ENCODE data around the gene RAB3GAP1.

Gene RAB3GAP1

GRCh38 chr2:135022952-135023880, 28.9 kb upstream of the RAB3GAP1 start (continued):
- no peak for TF ChIP-seq HIC1 (tag by site-specific recombination; IDR thresholded peaks at IDR 0.05)
- TF ChIP-seq HOXC10 (CRISPR knock-in tag; IDR thresholded peaks at IDR 0.05), result no peak
- TF ChIP-seq ZNF571 (tag by site-specific recombination; IDR thresholded peaks at IDR 0.05), result no peak
- no peak for TF ChIP-seq ZNF48 (tag by site-specific recombination; IDR thresholded peaks at IDR 0.05)

GRCh38 chr2:135023886-135024485, 28.1 kb upstream of the RAB3GAP1 start:
- Histone ChIP-seq H3K4me1 (ENCODE audit: control insufficient read depth, insufficient read depth, low read length) (no peaks in the 10 kb centered on the region), H3K36me3 (ENCODE audit: control insufficient read depth in 2 of 2, insufficient read depth in 1 of 2, low read length in 2 of 2) (no peaks in the 10 kb centered on the region), H3K9me3 (ENCODE audit: control insufficient read depth, insufficient read depth, low read depth, low read length) (no peaks in the 10 kb centered on the region), H3K4me3 (ENCODE audit: low read depth, low read length) (no peak overlapping the region), H3K27ac (ENCODE audit: extremely low read depth, low read depth, low read length) (no peak overlapping the region)
- ChIA-PET POLR2A (no interaction called here), CTCF (interaction anchor here (0.6 kb wide), 1 partner anchor 13 kb away, joined by 3 read pairs; no protein-coding TSS in a partner anchor)
- TF ChIP-seq, protein P1, sequence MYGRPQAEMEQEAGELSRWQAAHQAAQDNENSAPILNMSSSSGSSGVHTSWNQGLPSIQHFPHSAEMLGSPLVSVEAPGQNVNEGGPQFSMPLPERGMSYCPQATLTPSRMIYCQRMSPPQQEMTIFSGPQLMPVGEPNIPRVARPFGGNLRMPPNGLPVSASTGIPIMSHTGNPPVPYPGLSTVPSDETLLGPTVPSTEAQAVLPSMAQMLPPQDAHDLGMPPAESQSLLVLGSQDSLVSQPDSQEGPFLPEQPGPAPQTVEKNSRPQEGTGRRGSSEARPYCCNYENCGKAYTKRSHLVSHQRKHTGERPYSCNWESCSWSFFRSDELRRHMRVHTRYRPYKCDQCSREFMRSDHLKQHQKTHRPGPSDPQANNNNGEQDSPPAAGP (tag by site-specific recombination; IDR thresholded peaks at IDR 0.05), result no peak
- TF ChIP-seq ZNF561 (tag by site-specific recombination; IDR thresholded peaks at IDR 0.05; ENCODE audit: borderline replicate concordance), result no peak
- TF ChIP-seq ZNF596 (tag by site-specific recombination; IDR thresholded peaks at IDR 0.05), result no peak
- no peak for TF ChIP-seq ZNF24 (tag by site-specific recombination; IDR thresholded peaks at IDR 0.05)
- TF ChIP-seq ZNF548 (tag by site-specific recombination; IDR thresholded peaks at IDR 0.05), result no peak
- no peak for TF ChIP-seq ZSCAN18 (tag by site-specific recombination; IDR thresholded peaks at IDR 0.05)
- TF ChIP-seq ZNF26 (tag by site-specific recombination; IDR thresholded peaks at IDR 0.05), result no peak
- TF ChIP-seq, protein P2, sequence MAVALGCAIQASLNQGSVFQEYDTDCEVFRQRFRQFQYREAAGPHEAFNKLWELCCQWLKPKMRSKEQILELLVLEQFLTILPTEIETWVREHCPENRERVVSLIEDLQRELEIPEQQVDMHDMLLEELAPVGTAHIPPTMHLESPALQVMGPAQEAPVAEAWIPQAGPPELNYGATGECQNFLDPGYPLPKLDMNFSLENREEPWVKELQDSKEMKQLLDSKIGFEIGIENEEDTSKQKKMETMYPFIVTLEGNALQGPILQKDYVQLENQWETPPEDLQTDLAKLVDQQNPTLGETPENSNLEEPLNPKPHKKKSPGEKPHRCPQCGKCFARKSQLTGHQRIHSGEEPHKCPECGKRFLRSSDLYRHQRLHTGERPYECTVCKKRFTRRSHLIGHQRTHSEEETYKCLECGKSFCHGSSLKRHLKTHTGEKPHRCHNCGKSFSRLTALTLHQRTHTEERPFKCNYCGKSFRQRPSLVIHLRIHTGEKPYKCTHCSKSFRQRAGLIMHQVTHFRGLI (tag by site-specific recombination; IDR thresholded peaks at IDR 0.05), result no peak

DNA sequence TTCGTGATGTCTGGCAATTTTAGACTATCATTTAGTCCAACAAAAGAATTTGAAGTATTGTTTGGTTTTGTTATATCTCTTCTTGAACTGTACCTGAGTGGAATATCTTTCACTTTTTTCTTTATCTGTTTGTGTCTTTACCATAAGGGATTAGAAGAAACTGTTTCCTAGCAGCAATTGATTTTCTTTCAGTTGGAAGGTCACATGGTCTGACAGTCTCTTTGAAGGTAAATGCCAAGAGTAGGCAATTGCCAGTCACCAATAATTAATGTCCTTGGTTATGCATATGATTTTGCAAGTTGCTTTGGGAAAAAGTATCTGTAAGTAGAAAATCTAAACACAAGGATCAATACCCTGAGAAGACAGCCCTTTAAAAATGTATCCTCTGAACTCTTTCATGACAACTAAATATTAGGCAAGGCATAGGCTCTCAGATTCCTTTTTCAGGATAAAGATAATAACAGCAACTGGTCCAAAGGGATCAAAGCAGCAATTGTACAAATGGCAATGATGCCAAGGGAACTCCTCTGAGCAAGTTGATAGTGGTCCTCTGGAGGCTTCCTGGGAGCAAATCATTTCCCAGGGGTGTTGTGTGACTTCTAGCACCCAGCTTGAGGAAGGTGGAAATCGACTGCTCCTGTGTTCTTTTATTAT, 22.5 kb upstream of the RAB3GAP1 start:
- H3K4me1 ChIP-seq (ENCODE audit: control insufficient read depth, insufficient read depth, low read length), result no peaks in the 10 kb centered on the region
- TF ChIP-seq ZNF555 (tag by site-specific recombination; conservative IDR thresholded peaks at IDR 0.05), result no peak
- no peak for TF ChIP-seq SALL2 (tag by site-specific recombination; IDR thresholded peaks at IDR 0.05; ENCODE audit: borderline replicate concordance)
- H3K9me3 ChIP-seq (ENCODE audit: control insufficient read depth, insufficient read depth, low read depth, low read length), result no peaks in the 10 kb centered on the region
- no peak overlapping the region for H3K4me3 ChIP-seq (ENCODE audit: low read depth, low read length)
- ChIA-PET CTCF (no interaction called here), POLR2A (no interaction called here)
- H3K27ac ChIP-seq (ENCODE audit: extremely low read depth, low read depth, low read length), result no peak overlapping the region
- no peaks in the 10 kb centered on the region for H3K36me3 ChIP-seq (ENCODE audit: control insufficient read depth in 2 of 2, insufficient read depth in 1 of 2, low read length in 2 of 2)

Data from HEK293 (cell line).